ENCODE measurements around the gene DAB2IP.

GRCh38 chr9:121734465-121734864 is 83.0 kb downstream of the DAB2IP start:
- TF ChIP-seq CTCF (IDR thresholded peaks at IDR 0.05; ENCODE audit: insufficient read depth, low read length, poor library complexity, severe bottlenecking) (no peak), EZH2phosphoT487 (conservative IDR thresholded peaks at IDR 0.05; ENCODE audit: low read length) (no peak)
